ENCODE measurements around the gene CDCA7L. TPM values are rescaled to one million over a fixed set of nuclear protein-coding genes. Genes with fewer than 3 reads are reported as not detected.

The CDCA7L gene
- 10 to 100 TPM; 23.7 to 56.2 (median 26.0) TPM for total RNA-seq

GRCh38 chr7:21945454-21946221 is at the start of gene CDCA7L:
CDCA7L (minus strand) TSS chr7:21945899; CDS start chr7:21945804, 95 bp downstream.
- intact Hi-C loops (cut with DNase I): no loop called here
- peak; percentile 89 to 91 for DNase-seq
- Histone ChIP-seq H3K4me1 (peaks cover 13 to 54% of the 10 kb centered on the region in 2 donors), H3K4me3 (replicated peaks in 1 of 3) (peak within 1 kb of the TSS; percentile 15 to 45 (median 26)), H3K27me3 (no peaks in the 10 kb centered on the region), H3K9me3 (no peaks in the 10 kb centered on the region), H3K27ac (peak within 1 kb of the TSS; percentile 76 to 97 (median 85)), H3K36me3 (no peaks in the 10 kb centered on the region)
- peak in 1 of 6 experiments; percentile 5 for TF ChIP-seq CTCF (IDR thresholded peaks at IDR 0.05)
- peak; percentile 49 to 85 for TF ChIP-seq POLR2A (IDR thresholded peaks at IDR 0.05)
- WGBS, 2 donors: 0 to 1% methylated on average over 24 to 33 of the region's 83 CpGs

- Histone ChIP-seq H3K36me3 (no peaks in the 10 kb centered on the region), H3K9me3 (no peaks in the 10 kb centered on the region), H3K4me3 (replicated peaks in 1 of 3) (no peak overlapping the region), H3K4me1 (peaks cover 0 to 4% of the 10 kb centered on the region in 2 donors), H3K27ac (no peak overlapping the region), H3K27me3 (no peaks in the 10 kb centered on the region)
- intact Hi-C loops (cut with DNase I): no loop called here
- WGBS, 2 donors: 86 to 92% methylated on average over 5 of the region's 5 CpGs
- DNase-seq: no peak
- TF ChIP-seq POLR2A (IDR thresholded peaks at IDR 0.05) (no peak), CTCF (IDR thresholded peaks at IDR 0.05) (no peak)
These were observed 40.4 kb upstream of the CDCA7L start for GRCh38 chr7:21986096-21986495.

GRCh38 chr7:21984042-21984441 is 38.3 kb upstream of the CDCA7L start:
- H3K27ac ChIP-seq: no peak overlapping the region
- no peaks in the 10 kb centered on the region for H3K36me3 ChIP-seq
- H3K4me1 ChIP-seq: peaks cover 0 to 8% of the 10 kb centered on the region in 2 donors
- H3K4me3 ChIP-seq (replicated peaks in 1 of 3): no peak overlapping the region
- TF ChIP-seq POLR2A (IDR thresholded peaks at IDR 0.05): no peak
- TF ChIP-seq CTCF (IDR thresholded peaks at IDR 0.05): no peak
- DNase-seq: no peak
- H3K9me3 ChIP-seq: no peaks in the 10 kb centered on the region
- no peaks in the 10 kb centered on the region for H3K27me3 ChIP-seq
- WGBS, 2 donors: 81% methylated on average over 2 of the region's 2 CpGs
- intact Hi-C loops (cut with DNase I): no loop called here

- no peak for TF ChIP-seq CTCF (IDR thresholded peaks at IDR 0.05)
- TF ChIP-seq POLR2A (IDR thresholded peaks at IDR 0.05): no peak
- Histone ChIP-seq H3K4me3 (replicated peaks in 1 of 3) (no peak overlapping the region), H3K4me1 (peaks cover 0 to 8% of the 10 kb centered on the region in 2 donors), H3K27me3 (no peaks in the 10 kb centered on the region), H3K27ac (no peak overlapping the region), H3K9me3 (no peaks in the 10 kb centered on the region), H3K36me3 (no peaks in the 10 kb centered on the region)
- intact Hi-C loops (cut with DNase I): no loop called here
- WGBS, 2 donors: 84 to 88% methylated on average over 2 of the region's 2 CpGs
- no peak for DNase-seq
These were observed 37.4 kb upstream of the CDCA7L start for GRCh38 chr7:21983056-21983455.

- no peak for TF ChIP-seq POLR2A (IDR thresholded peaks at IDR 0.05)
- no peak for TF ChIP-seq CTCF (IDR thresholded peaks at IDR 0.05)
These were observed 35.8 kb upstream of the CDCA7L start for GRCh38 chr7:21981524-21981923.

More at GRCh38 chr7:21981524-21981923, 35.8 kb upstream of the CDCA7L start:
- no peak for DNase-seq
- H3K27ac ChIP-seq: no peak overlapping the region
- intact Hi-C loops (cut with DNase I): no loop called here
- H3K4me1 ChIP-seq: peaks cover 0 to 8% of the 10 kb centered on the region in 2 donors
- H3K36me3 ChIP-seq: no peaks in the 10 kb centered on the region
- no peaks in the 10 kb centered on the region for H3K27me3 ChIP-seq
- no peak overlapping the region for H3K4me3 ChIP-seq (replicated peaks in 1 of 3)
- no peaks in the 10 kb centered on the region for H3K9me3 ChIP-seq
- whole genome bisulfite sequencing, 2 donors: 78 to 88% methylated on average over 2 of the region's 2 CpGs

All from thyroid gland (tissue), 4 donors.